ENCODE results near the gene EEF1AKMT2.

The EEF1AKMT2 gene

GRCh38 chr10:124713679-124714255, 77.9 kb downstream of the EEF1AKMT2 start:
- no peak for TF ChIP-seq CEBPB (IDR thresholded peaks at IDR 0.05)
- TF ChIP-seq ZBTB7A (IDR thresholded peaks at IDR 0.05; ENCODE audit: low read depth) = no peak
- TF ChIP-seq USF1 (IDR thresholded peaks at IDR 0.05) = no peak
- no peak for TF ChIP-seq TCF12 (IDR thresholded peaks at IDR 0.05; ENCODE audit: low read depth)
- no peak for TF ChIP-seq EGR1 (IDR thresholded peaks at IDR 0.05)
- no peak for TF ChIP-seq FOXM1 (IDR thresholded peaks at IDR 0.05; ENCODE audit: borderline replicate concordance, low read depth)
- no peak for TF ChIP-seq TEAD4 (IDR thresholded peaks at IDR 0.05)
- TF ChIP-seq TAF1 (IDR thresholded peaks at IDR 0.05; ENCODE audit: low read depth) = no peak
- TF ChIP-seq CREB1 (IDR thresholded peaks at IDR 0.05; ENCODE audit: low read depth) = no peak
- TF ChIP-seq NFIC (IDR thresholded peaks at IDR 0.05) = no peak
- TF ChIP-seq MAX (IDR thresholded peaks at IDR 0.05) = no peak
- no peak for TF ChIP-seq EP300 (IDR thresholded peaks at IDR 0.05; ENCODE audit: borderline replicate concordance)

- TF ChIP-seq CEBPB (IDR thresholded peaks at IDR 0.05) (no peak), RAD21 (IDR thresholded peaks at IDR 0.05; ENCODE audit: low read depth) (no peak), CREB1 (IDR thresholded peaks at IDR 0.05; ENCODE audit: low read depth) (no peak), REST (IDR thresholded peaks at IDR 0.05; ENCODE audit: low read depth) (no peak), USF1 (IDR thresholded peaks at IDR 0.05) (no peak), FOXM1 (IDR thresholded peaks at IDR 0.05; ENCODE audit: borderline replicate concordance, low read depth) (no peak), EP300 (IDR thresholded peaks at IDR 0.05; ENCODE audit: borderline replicate concordance) (no peak), TAF1 (IDR thresholded peaks at IDR 0.05; ENCODE audit: low read depth) (no peak), TEAD4 (IDR thresholded peaks at IDR 0.05) (no peak), ZBTB7A (IDR thresholded peaks at IDR 0.05; ENCODE audit: low read depth) (no peak), MAX (IDR thresholded peaks at IDR 0.05) (no peak), EGR1 (IDR thresholded peaks at IDR 0.05) (no peak), YY1 (IDR thresholded peaks at IDR 0.05; ENCODE audit: low read depth) (no peak), NFIC (IDR thresholded peaks at IDR 0.05) (no peak)
These were observed 78.8 kb downstream of the EEF1AKMT2 start for GRCh38 chr10:124712704-124713407.

GRCh38 chr10:124711145-124711544, 80.5 kb downstream of the EEF1AKMT2 start:
- no peak for TF ChIP-seq ZBTB7A (IDR thresholded peaks at IDR 0.05; ENCODE audit: low read depth)
- no peak for TF ChIP-seq MAX (IDR thresholded peaks at IDR 0.05)
- TF ChIP-seq REST (IDR thresholded peaks at IDR 0.05; ENCODE audit: low read depth) = no peak
- no peak for TF ChIP-seq NFIC (IDR thresholded peaks at IDR 0.05)
- no peak for TF ChIP-seq CREB1 (IDR thresholded peaks at IDR 0.05; ENCODE audit: low read depth)
- no peak for TF ChIP-seq CEBPB (IDR thresholded peaks at IDR 0.05)
- no peak for TF ChIP-seq TAF1 (IDR thresholded peaks at IDR 0.05; ENCODE audit: low read depth)
- no peak for TF ChIP-seq YY1 (IDR thresholded peaks at IDR 0.05; ENCODE audit: low read depth)

- TF ChIP-seq TEAD4 (IDR thresholded peaks at IDR 0.05) = no peak
- no peak for TF ChIP-seq FOXM1 (IDR thresholded peaks at IDR 0.05; ENCODE audit: borderline replicate concordance, low read depth)
- no peak for TF ChIP-seq ZBTB7A (IDR thresholded peaks at IDR 0.05; ENCODE audit: low read depth)
- no peak for TF ChIP-seq YY1 (IDR thresholded peaks at IDR 0.05; ENCODE audit: low read depth)
- TF ChIP-seq EGR1 (IDR thresholded peaks at IDR 0.05) = no peak
- TF ChIP-seq RAD21 (IDR thresholded peaks at IDR 0.05; ENCODE audit: low read depth) = no peak
- no peak for TF ChIP-seq CEBPB (IDR thresholded peaks at IDR 0.05)
- TF ChIP-seq USF1 (IDR thresholded peaks at IDR 0.05) = no peak
These were observed 81.3 kb downstream of the EEF1AKMT2 start for GRCh38 chr10:124710266-124710881.

GRCh38 chr10:124709861-124710260, 81.8 kb downstream of the EEF1AKMT2 start:
- no peak for TF ChIP-seq YY1 (IDR thresholded peaks at IDR 0.05; ENCODE audit: low read depth)
- no peak for TF ChIP-seq EGR1 (IDR thresholded peaks at IDR 0.05)
- no peak for TF ChIP-seq REST (IDR thresholded peaks at IDR 0.05; ENCODE audit: low read depth)
- TF ChIP-seq RAD21 (IDR thresholded peaks at IDR 0.05; ENCODE audit: low read depth) = no peak
- no peak for TF ChIP-seq CEBPB (IDR thresholded peaks at IDR 0.05)
- TF ChIP-seq EP300 (IDR thresholded peaks at IDR 0.05; ENCODE audit: borderline replicate concordance) = no peak
- TF ChIP-seq NFIC (IDR thresholded peaks at IDR 0.05) = no peak
- TF ChIP-seq CREB1 (IDR thresholded peaks at IDR 0.05; ENCODE audit: low read depth) = no peak
- TF ChIP-seq FOXM1 (IDR thresholded peaks at IDR 0.05; ENCODE audit: borderline replicate concordance, low read depth) = no peak
